Trophoblast cell (in vitro differentiated cells and primary cell): ENCODE data around the gene PRSS22.

Experiments
- DNase-seq, 2 donors: peaks; one replicate each; pipeline ENCODE4 v3.0.0-alpha.2; 2016
- H2AFZ ChIP-seq: 2 replicates; pipeline ENCODE4 v1.6.1; 2013; ENCODE audit warnings: low read length, moderate library complexity, mild to moderate bottlenecking; ENCODE audit not compliant: insufficient read depth, poor library complexity
- H2AK5ac ChIP-seq: 2 replicates; pipeline ENCODE4 v1.6.1; 2013; ENCODE audit warnings: mild to moderate bottlenecking, low read length
- H2BK120ac ChIP-seq: 2 replicates; pipeline ENCODE4 v1.6.1; 2013; ENCODE audit warnings: low read length, mild to moderate bottlenecking, moderate library complexity; ENCODE audit not compliant: insufficient read depth, poor library complexity
- H2BK12ac ChIP-seq: 2 replicates; pipeline ENCODE4 v1.6.1; 2013; ENCODE audit warnings: mild to moderate bottlenecking, low read length, moderate library complexity
- H2BK5ac ChIP-seq: 2 replicates; pipeline ENCODE4 v1.6.1; 2013; ENCODE audit warnings: low read length, low read depth, moderate library complexity, mild to moderate bottlenecking; ENCODE audit not compliant: poor library complexity
- H3K14ac ChIP-seq: 2 replicates; pipeline ENCODE4 v1.6.1; 2013; ENCODE audit warnings: mild to moderate bottlenecking, low read length
- H3K18ac ChIP-seq: 2 replicates; pipeline ENCODE4 v1.6.1; 2013; ENCODE audit warnings: mild to moderate bottlenecking, low read length
- H3K23ac ChIP-seq: 2 replicates; pipeline ENCODE4 v1.6.1; 2013; ENCODE audit warnings: low read length
- H3K27ac ChIP-seq: 2 replicates; pipeline ENCODE4 v1.5.1; 2013; ENCODE audit warnings: low read depth, mild to moderate bottlenecking, inconsistent platforms, low read length, moderate library complexity
- H3K27me3 ChIP-seq: 2 replicates; pipeline ENCODE4 v1.6.1; 2013; ENCODE audit warnings: inconsistent platforms, mild to moderate bottlenecking, low read length, moderate library complexity; ENCODE audit not compliant: insufficient read depth
- H3K36me3 ChIP-seq, 2 experiments: 1 replicate in 1 of 2; 2 replicates in 1 of 2; pipeline ENCODE4 v1.6.1; 2013; ENCODE audit warnings: low read length in 2 of 2, mild to moderate bottlenecking in 2 of 2, moderate library complexity in 1 of 2; ENCODE audit not compliant: insufficient read depth in 2 of 2, control insufficient read depth in 1 of 2
- H3K4ac ChIP-seq: 2 replicates; pipeline ENCODE4 v1.6.1; 2013; ENCODE audit warnings: low read depth, mild to moderate bottlenecking, low read length, moderate library complexity
- H3K4me1 ChIP-seq, 2 experiments: 1 replicate in 1 of 2; 2 replicates in 1 of 2; pipeline ENCODE4 v1.6.1; 2013; ENCODE audit warnings: low read length in 2 of 2, mild to moderate bottlenecking in 2 of 2, moderate library complexity in 1 of 2; ENCODE audit not compliant: insufficient read depth in 2 of 2, control insufficient read depth in 1 of 2
- H3K4me2 ChIP-seq: 2 replicates; pipeline ENCODE4 v1.6.1; 2013; ENCODE audit warnings: inconsistent platforms, mild to moderate bottlenecking, low read length, moderate library complexity
- H3K4me3 ChIP-seq: 2 replicates; pipeline ENCODE4 v1.5.1; 2013; ENCODE audit warnings: mild to moderate bottlenecking, low read depth, low read length, inconsistent platforms
- H3K79me1 ChIP-seq: one replicate; pipeline ENCODE4 v1.6.1; 2013; ENCODE audit warnings: low read length
- H3K79me2 ChIP-seq: 2 replicates; pipeline ENCODE4 v1.6.1; 2013; ENCODE audit warnings: low read length, mild to moderate bottlenecking; ENCODE audit not compliant: control insufficient read depth, insufficient read depth, poor library complexity
- H3K9ac ChIP-seq: 2 replicates; pipeline ENCODE4 v1.6.1; 2013; ENCODE audit warnings: mild to moderate bottlenecking, low read length
- H3K9me3 ChIP-seq: 2 replicates; pipeline ENCODE4 v1.6.1; 2013; ENCODE audit warnings: low read depth, mild to moderate bottlenecking, control low read depth, inconsistent platforms, low read length; ENCODE audit not compliant: insufficient read depth
- H4K12ac ChIP-seq: 2 replicates; pipeline ENCODE4 v1.6.1; 2013; ENCODE audit warnings: low read depth, mild to moderate bottlenecking, low read length, moderate library complexity
- H4K8ac ChIP-seq: 2 replicates; pipeline ENCODE4 v1.6.1; 2013; ENCODE audit warnings: low read depth, mild to moderate bottlenecking, low read length, moderate library complexity
- H4K91ac ChIP-seq: one replicate; pipeline ENCODE4 v1.6.1; 2013; ENCODE audit warnings: low read depth, mild to moderate bottlenecking, low read length, moderate library complexity
- WGBS: extraction: QIAGEN DNeasy Blood & Tissue Kit; methylation state at CpG from one replicate; pipeline ENCODE4 v1.1.7; 2013; ENCODE audit warnings: missing lambda C conversion rate; ENCODE audit not compliant: insufficient read length, insufficient coverage; ENCODE audit errors: extremely low coverage; 5-methylcytosine and 5-hydroxymethylcytosine counted together

The PRSS22 gene

GRCh38 chr16:2895813-2896212 lies 37.8 kb upstream of the PRSS22 start:
- Histone ChIP-seq H3K4me1 (peaks cover 0 to 4% of the 10 kb centered on the region in 2 experiments), H3K36me3 (peaks cover 4 to 5% of the 10 kb centered on the region in 2 experiments), H4K12ac (no peak overlapping the region), H2BK120ac (no peak overlapping the region), H4K8ac (no peak overlapping the region), H3K79me2 (no peaks in the 10 kb centered on the region), H3K27ac (no peak overlapping the region), H4K91ac (no peak overlapping the region), H3K9ac (no peak overlapping the region), H3K4me2 (no peak overlapping the region), H2BK5ac (no peak overlapping the region), H3K14ac (no peak overlapping the region), H3K4me3 (no peak overlapping the region), H3K79me1 (no peaks in the 10 kb centered on the region), H2BK12ac (no peak overlapping the region), H3K9me3 (no peaks in the 10 kb centered on the region), H2AFZ (no peak overlapping the region), H3K4ac (no peak overlapping the region), H3K18ac (no peak overlapping the region), H3K27me3 (no peaks in the 10 kb centered on the region), H2AK5ac (no peak overlapping the region), H3K23ac (peak overlapping the region; percentile 7)
- no peak for DNase-seq
- no CpG with 5 or more reads among the region's 4 CpGs for WGBS

GRCh38 chr16:2894231-2894630 lies 36.3 kb upstream of the PRSS22 start:
- Histone ChIP-seq H3K27me3 (no peaks in the 10 kb centered on the region), H3K79me1 (no peaks in the 10 kb centered on the region), H3K9me3 (no peaks in the 10 kb centered on the region), H3K27ac (no peak overlapping the region), H2AK5ac (no peak overlapping the region), H2BK120ac (no peak overlapping the region), H3K36me3 (peaks cover 3 to 5% of the 10 kb centered on the region in 2 experiments), H3K23ac (no peak overlapping the region), H3K9ac (no peak overlapping the region), H3K14ac (no peak overlapping the region), H4K8ac (no peak overlapping the region), H3K79me2 (no peaks in the 10 kb centered on the region), H3K4me1 (peaks cover 0 to 4% of the 10 kb centered on the region in 2 experiments), H4K91ac (no peak overlapping the region), H2AFZ (no peak overlapping the region), H3K4me2 (no peak overlapping the region), H3K4me3 (no peak overlapping the region), H4K12ac (no peak overlapping the region), H2BK5ac (no peak overlapping the region), H2BK12ac (no peak overlapping the region), H3K18ac (no peak overlapping the region), H3K4ac (no peak overlapping the region)
- WGBS, result no CpG with 5 or more reads among the region's 31 CpGs
- no peak for DNase-seq

GRCh38 chr16:2884041-2884451 lies 26.1 kb upstream of the PRSS22 start:
- Histone ChIP-seq H3K79me1 (peaks cover 5% of the 10 kb centered on the region), H4K8ac (peak overlapping the region; percentile 14), H2BK12ac (no peak overlapping the region), H4K12ac (no peak overlapping the region), H2BK120ac (no peak overlapping the region), H3K23ac (no peak overlapping the region), H3K18ac (no peak overlapping the region), H3K27ac (no peak overlapping the region), H3K27me3 (no peaks in the 10 kb centered on the region), H3K9ac (no peak overlapping the region), H2AFZ (no peak overlapping the region), H3K4me2 (peak overlapping the region; percentile 87), H4K91ac (no peak overlapping the region), H3K9me3 (no peaks in the 10 kb centered on the region), H3K4me1 (peaks cover 5 to 9% of the 10 kb centered on the region in 2 experiments), H3K4ac (no peak overlapping the region), H3K79me2 (peaks cover 5% of the 10 kb centered on the region), H3K14ac (no peak overlapping the region), H2AK5ac (no peak overlapping the region), H3K36me3 (no peaks in the 10 kb centered on the region), H2BK5ac (no peak overlapping the region), H3K4me3 (peak overlapping the region; percentile 91)
- no peak for DNase-seq
- no CpG with 5 or more reads among the region's 18 CpGs for whole genome bisulfite sequencing

GRCh38 chr16:2883458-2883908 lies 25.5 kb upstream of the PRSS22 start:
- H3K4me3 ChIP-seq, result peak overlapping the region; percentile 91
- H2BK5ac ChIP-seq, result no peak overlapping the region
- H3K9me3 ChIP-seq, result no peaks in the 10 kb centered on the region
- no peak overlapping the region for H3K23ac ChIP-seq
- no peak overlapping the region for H2BK12ac ChIP-seq
- H3K27me3 ChIP-seq, result no peaks in the 10 kb centered on the region
- peak overlapping the region; percentile 7 for H3K14ac ChIP-seq
- no peak overlapping the region for H3K4ac ChIP-seq
- H3K79me1 ChIP-seq, result peaks cover 5% of the 10 kb centered on the region
- H2BK120ac ChIP-seq, result no peak overlapping the region
- peaks cover 5% of the 10 kb centered on the region for H3K79me2 ChIP-seq
- H3K4me1 ChIP-seq, result peaks cover 5 to 9% of the 10 kb centered on the region in 2 experiments
- H3K4me2 ChIP-seq, result peak overlapping the region; percentile 87
- no peak overlapping the region for H4K91ac ChIP-seq
- H3K9ac ChIP-seq, result peak overlapping the region; percentile 85
- no peak overlapping the region for H4K12ac ChIP-seq
- DNase-seq, result peak in 1 of 2 donors; percentile 5
- H3K27ac ChIP-seq, result no peak overlapping the region
- H2AFZ ChIP-seq, result peak overlapping the region; percentile 3
- no peak overlapping the region for H2AK5ac ChIP-seq
- H3K36me3 ChIP-seq, result no peaks in the 10 kb centered on the region
- H3K18ac ChIP-seq, result peak overlapping the region; percentile 6
- peak overlapping the region; percentile 50 for H4K8ac ChIP-seq
- no CpG with 5 or more reads among the region's 31 CpGs for WGBS
